GM12892 (cell line): ENCODE data around the gene FGF12.

Source experiments
- POLR2A ChIP-seq: IDR thresholded peaks from 2 replicates; pipeline ENCODE4 v1.6.1; 2011; ENCODE audit warnings: low read depth, low read length, control low read depth
- POLR2AphosphoS5 ChIP-seq: IDR thresholded peaks from 2 replicates; pipeline ENCODE4 v1.6.1; 2011; ENCODE audit warnings: low read depth, low read length, control low read depth
- TAF1 ChIP-seq: IDR thresholded peaks from 2 replicates; pipeline ENCODE4 v1.6.1; 2011; ENCODE audit warnings: low read depth, mild to moderate bottlenecking, control low read depth, low read length, borderline replicate concordance

DNA sequence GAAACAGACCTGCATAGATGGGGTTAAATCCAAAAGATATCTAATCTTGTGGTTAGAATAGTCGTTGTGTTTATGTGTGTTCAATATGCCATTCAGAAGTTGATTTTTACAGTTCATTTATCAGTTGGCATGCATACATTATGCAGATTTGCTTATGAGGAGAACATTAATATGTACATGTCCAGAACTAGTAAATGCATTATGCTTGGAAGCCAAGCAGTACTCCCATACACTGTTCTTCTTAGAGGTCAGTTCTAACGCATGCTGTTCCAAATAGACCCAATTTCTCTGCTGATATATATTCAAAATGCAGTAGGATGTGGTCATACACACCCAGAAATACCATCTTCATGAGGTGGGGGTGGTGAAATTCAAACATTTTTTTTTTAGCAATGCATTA, 956 bp downstream of the FGF12 start:
- TF ChIP-seq POLR2AphosphoS5 (no peak), POLR2A (no peak), TAF1 (no peak)
